D341Med (cell line): ENCODE results near the gene ATP6V1C2.
"Not testable (repeated sequence)": the region's sequence is repeated elsewhere in the genome, so short reads cannot be mapped to it uniquely, and the experiment has no call there.

Experiments
- DNase-seq: peaks from one replicate; pipeline ENCODE4 v3.0.0; 2012; ENCODE audit warnings: low spot score

Gene ATP6V1C2

GRCh38 chr2:10768063-10768507, 46.7 kb downstream of the ATP6V1C2 start:
- DNase-seq, result no peak

GRCh38 chr2:10770956-10771750, 49.7 kb downstream of the ATP6V1C2 start:
- DNase-seq, result no peak

GRCh38 chr2:10771786-10772185, 50.4 kb downstream of the ATP6V1C2 start:
- no peak for DNase-seq

GRCh38 chr2:10772201-10772867, 50.9 kb downstream of the ATP6V1C2 start:
- DNase-seq, result no peak

GRCh38 chr2:10772868-10773215, 51.4 kb downstream of the ATP6V1C2 start:
- no peak for DNase-seq

- DNase-seq, result no peak
Observed at GRCh38 chr2:10773821-10774341, 52.5 kb downstream of the ATP6V1C2 start.

- DNase-seq, result no peak
Observed at GRCh38 chr2:10774394-10774793, 53.0 kb downstream of the ATP6V1C2 start.

GRCh38 chr2:10775021-10775780, 53.8 kb downstream of the ATP6V1C2 start:
- DNase-seq, result no peak

GRCh38 chr2:10775831-10776230, 54.4 kb downstream of the ATP6V1C2 start:
- no peak for DNase-seq

GRCh38 chr2:10776231-10776977, 55.0 kb downstream of the ATP6V1C2 start:
- DNase-seq, result peak; percentile 29

GRCh38 chr2:10777111-10777841, 55.8 kb downstream of the ATP6V1C2 start:
- DNase-seq, result no peak

- peak; percentile 21 for DNase-seq
Observed at GRCh38 chr2:10777842-10778723, 56.7 kb downstream of the ATP6V1C2 start.

- DNase-seq, result no peak
Observed at GRCh38 chr2:10778724-10779115, 57.3 kb downstream of the ATP6V1C2 start.

- no peak for DNase-seq
Observed at GRCh38 chr2:10779776-10780490, 58.5 kb downstream of the ATP6V1C2 start.

GRCh38 chr2:10780491-10780820, 59.0 kb downstream of the ATP6V1C2 start:
- no peak for DNase-seq

GRCh38 chr2:10780821-10781220, 59.4 kb downstream of the ATP6V1C2 start:
- DNase-seq, result not testable (repeated sequence)

GRCh38 chr2:10781746-10782145, 60.3 kb downstream of the ATP6V1C2 start:
- no peak for DNase-seq

GRCh38 chr2:10783421-10783820, 62.0 kb downstream of the ATP6V1C2 start:
- no peak for DNase-seq

- DNase-seq, result no peak
Observed at GRCh38 chr2:10784719-10785118, 63.3 kb downstream of the ATP6V1C2 start.

- no peak for DNase-seq
Observed at GRCh38 chr2:10785260-10785659, 63.8 kb downstream of the ATP6V1C2 start.
